Measurements from ENCODE around the gene BTC.

- TF ChIP-seq CTCF (IDR thresholded peaks at IDR 0.05; ENCODE audit: poor library complexity, severe bottlenecking) = no peak
- TF ChIP-seq REST (IDR thresholded peaks at IDR 0.05; ENCODE audit: borderline replicate concordance) = no peak
- TF ChIP-seq SMC3 (conservative IDR thresholded peaks at IDR 0.05; ENCODE audit: poor library complexity) = no peak
- TF ChIP-seq EP300 (conservative IDR thresholded peaks at IDR 0.05; ENCODE audit: poor library complexity, severe bottlenecking) = no peak
- no peak for TF ChIP-seq RAD21 (conservative IDR thresholded peaks at IDR 0.05)
- TF ChIP-seq MXI1 (conservative IDR thresholded peaks at IDR 0.05; ENCODE audit: poor library complexity, severe bottlenecking) = no peak
These were observed 59.3 kb downstream of the BTC start for GRCh38 chr4:74734995-74735394.

Data from neural cell (in vitro differentiated cells).